DND-41 (cell line): ENCODE results near the gene ZNF337.
"Not testable (repeated sequence)": the region's sequence is repeated elsewhere in the genome, so short reads cannot be mapped to it uniquely, and the experiment has no call there.

Experiments used
- ATAC-seq: fragments of 200-7000 bp; cut with Tn5 transposase; 3 replicates; pipeline ENCODE4 v1.9.1; 2021; ENCODE audit warnings: low read depth; ENCODE audit not compliant: insufficient read depth
- DNase-seq: peaks from one replicate; pipeline ENCODE4 v3.0.0-alpha.2; 2020
- H2AFZ ChIP-seq: 2 replicates; pipeline ENCODE4 v1.6.0; 2012; ENCODE audit warnings: low read depth, low read length
- H3K27ac ChIP-seq: 2 replicates; pipeline ENCODE4 v1.5.1; 2012; ENCODE audit warnings: low read length, inconsistent platforms
- H3K27me3 ChIP-seq: fragments of 200-600 bp; sonication (generic); 2 replicates; pipeline ENCODE4 v1.6.0; 2012; ENCODE audit warnings: low read length, mild to moderate bottlenecking, inconsistent platforms; ENCODE audit not compliant: insufficient read depth, poor library complexity
- H3K36me3 ChIP-seq: 2 replicates; pipeline ENCODE4 v1.5.1; 2012; ENCODE audit warnings: low read length, inconsistent platforms; ENCODE audit not compliant: insufficient read depth
- H3K4me1 ChIP-seq: 2 replicates; pipeline ENCODE4 v1.5.1; 2012; ENCODE audit warnings: mild to moderate bottlenecking, low read length; ENCODE audit not compliant: insufficient read depth
- H3K4me2 ChIP-seq: 2 replicates; pipeline ENCODE4 v1.6.0; 2012; ENCODE audit warnings: mild to moderate bottlenecking, moderate library complexity, low read length, inconsistent platforms; ENCODE audit not compliant: insufficient read depth
- H3K4me3 ChIP-seq, 2 experiments: fragments of 200-600 bp in 1 of 2; shearing (Covaris generic) in 1 of 2; 2 replicates each; pipeline ENCODE4 v1.5.1; 2012 to 2016; ENCODE audit warnings: inconsistent platforms in 2 of 2, low read length in 2 of 2, mild to moderate bottlenecking in 2 of 2, low read depth in 1 of 2, moderate library complexity in 1 of 2
- H3K79me2 ChIP-seq: 2 replicates; pipeline ENCODE4 v1.6.0; 2012; ENCODE audit warnings: low read length, inconsistent platforms; ENCODE audit not compliant: insufficient read depth
- H3K9ac ChIP-seq: 2 replicates; pipeline ENCODE4 v1.6.0; 2012; ENCODE audit warnings: low read depth, mild to moderate bottlenecking, inconsistent platforms, low read length, moderate library complexity
- H3K9me3 ChIP-seq: 2 replicates; pipeline ENCODE4 v1.5.1; 2012; ENCODE audit warnings: low read length, moderate library complexity, mild to moderate bottlenecking, inconsistent platforms; ENCODE audit not compliant: insufficient read depth, severe bottlenecking
- H4K20me1 ChIP-seq: 2 replicates; pipeline ENCODE4 v1.6.0; 2012; ENCODE audit warnings: low read length; ENCODE audit not compliant: insufficient read depth
- CTCF ChIP-seq: IDR thresholded peaks from 2 replicates; pipeline ENCODE4 v1.5.1; 2012; ENCODE audit warnings: borderline replicate concordance, low read length, moderate library complexity, mild to moderate bottlenecking; ENCODE audit not compliant: poor library complexity, severe bottlenecking; ENCODE audit errors: extremely low read depth
- EZH2 ChIP-seq: IDR thresholded peaks from 3 replicates; pipeline ENCODE4 v1.6.1; 2012; ENCODE audit warnings: borderline replicate concordance, low read depth, mild to moderate bottlenecking, moderate library complexity, low read length, inconsistent platforms; ENCODE audit not compliant: severe bottlenecking

The ZNF337 gene

GRCh38 chr20:25643716-25644115, 52.9 kb downstream of the ZNF337 start:
- Histone ChIP-seq H3K4me2 (no peak overlapping the region), H3K4me3 (no peak overlapping the region), H3K27me3 (no peaks in the 10 kb centered on the region), H3K36me3 (no peaks in the 10 kb centered on the region; the same call in 1 of the 2 replicates), H3K79me2 (no peaks in the 10 kb centered on the region), H3K4me1 (peaks cover 20% of the 10 kb centered on the region), H3K9me3 (no peaks in the 10 kb centered on the region), H3K9ac (no peak overlapping the region), H2AFZ (no peak overlapping the region), H4K20me1 (no peaks in the 10 kb centered on the region), H3K27ac (peak overlapping the region; percentile 59)
- DNase-seq (peak; percentile 67), ATAC-seq (peak; percentile 93)
- no peak for TF ChIP-seq EZH2
- no peak for TF ChIP-seq CTCF

- Histone ChIP-seq H2AFZ (no peak overlapping the region), H3K27ac (no peak overlapping the region), H3K4me2 (no peak overlapping the region), H3K4me1 (no peaks in the 10 kb centered on the region), H3K36me3 (peaks cover 35% of the 10 kb centered on the region), H4K20me1 (no peaks in the 10 kb centered on the region), H3K9ac (no peak overlapping the region), H3K9me3 (peaks cover 28% of the 10 kb centered on the region), H3K27me3 (no peaks in the 10 kb centered on the region), H3K4me3 (no peak overlapping the region), H3K79me2 (no peaks in the 10 kb centered on the region)
- DNase-seq (no peak), ATAC-seq (no peak)
- TF ChIP-seq EZH2 (no peak), CTCF (no peak)
Measured at GRCh38 chr20:25637247-25637646, 59.4 kb downstream of the ZNF337 start.

- Histone ChIP-seq H3K4me1 (no peaks in the 10 kb centered on the region), H3K4me3 (no peak overlapping the region), H3K36me3 (peaks cover 32% of the 10 kb centered on the region), H4K20me1 (no peaks in the 10 kb centered on the region), H3K27me3 (no peaks in the 10 kb centered on the region), H3K4me2 (no peak overlapping the region), H2AFZ (no peak overlapping the region), H3K9ac (no peak overlapping the region), H3K27ac (no peak overlapping the region), H3K9me3 (peaks cover 25% of the 10 kb centered on the region), H3K79me2 (no peaks in the 10 kb centered on the region)
- no peak for TF ChIP-seq CTCF
- no peak for TF ChIP-seq EZH2
- ATAC-seq (no peak), DNase-seq (no peak)
Measured at GRCh38 chr20:25632940-25633790, 63.5 kb downstream of the ZNF337 start.

- DNase-seq, H4K20me1 ChIP-seq, H3K4me1 ChIP-seq, H2AFZ ChIP-seq, H3K4me3 ChIP-seq, H3K4me2 ChIP-seq, H3K79me2 ChIP-seq, ATAC-seq, H3K9ac ChIP-seq, H3K27ac ChIP-seq, H3K9me3 ChIP-seq, H3K27me3 ChIP-seq: not testable (repeated sequence)
- peaks cover 14% of the 10 kb centered on the region for H3K36me3 ChIP-seq
Measured at GRCh38 chr20:25630615-25631014, 66.0 kb downstream of the ZNF337 start.
